GM23338 (cell line): ENCODE results near the gene TUBG2.

Experiments
- CTCF ChIP-seq, 2 experiments: fragments of 200-600 bp in 1 of 2; sonication (generic) in 1 of 2; conservative IDR thresholded peaks; 2 replicates each; pipeline versions ENCODE4 v1.5.1 to v1.6.1; 2016 to 2017; ENCODE audit warnings: antibody characterized with exemption in 2 of 2, low read depth in 2 of 2, mild to moderate bottlenecking in 2 of 2, moderate library complexity in 1 of 2
- EZH2 ChIP-seq: fragments of 200-600 bp; sonication (generic); IDR thresholded peaks from one replicate; pipeline ENCODE4 v1.8.0; 2017; ENCODE audit warnings: antibody characterized with exemption, mild to moderate bottlenecking, low read depth; ENCODE audit not compliant: unreplicated experiment

GRCh38 chr17:42684929-42685556 lies 26.0 kb downstream of the TUBG2 start:
- TF ChIP-seq CTCF (conservative IDR thresholded peaks at IDR 0.05; ENCODE audit: low read depth in 2 of 2) (no peak), EZH2 (no peak)
